ENCODE results near the gene TMEM106C. TPM values are rescaled to one million over a fixed set of nuclear protein-coding genes. Genes with fewer than 3 reads are reported as not detected.
"Not testable (repeated sequence)": the region's sequence is repeated elsewhere in the genome, so short reads cannot be mapped to it uniquely, and the experiment has no call there.

The TMEM106C gene
- total RNA-seq, 1 donor from 2014 or later, result 59.1 TPM

DNA sequence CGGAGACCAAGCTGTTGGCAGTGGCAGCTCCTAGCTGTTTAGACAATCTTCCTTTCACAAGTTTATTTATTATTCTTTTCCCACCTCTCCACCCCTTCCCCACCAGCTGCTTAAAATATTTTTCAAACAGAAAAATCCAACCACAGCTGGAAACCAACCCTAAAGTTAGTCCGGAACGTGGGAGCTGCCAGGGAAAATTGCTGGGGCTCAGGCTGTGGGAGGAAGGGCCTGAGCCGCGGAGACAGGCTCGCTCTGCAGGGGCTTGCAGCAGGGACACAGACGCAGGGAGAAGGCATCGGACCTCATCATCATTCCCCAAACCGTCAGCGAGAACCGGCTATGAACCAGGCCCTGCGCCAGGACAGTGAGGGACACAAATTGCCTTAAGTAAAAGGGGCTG lies 16.1 kb upstream of the TMEM106C start:
- FAIRE-seq (no peak), DNase-seq (ENCODE audit: low spot score in 2 of 2) (no peak)

DNA sequence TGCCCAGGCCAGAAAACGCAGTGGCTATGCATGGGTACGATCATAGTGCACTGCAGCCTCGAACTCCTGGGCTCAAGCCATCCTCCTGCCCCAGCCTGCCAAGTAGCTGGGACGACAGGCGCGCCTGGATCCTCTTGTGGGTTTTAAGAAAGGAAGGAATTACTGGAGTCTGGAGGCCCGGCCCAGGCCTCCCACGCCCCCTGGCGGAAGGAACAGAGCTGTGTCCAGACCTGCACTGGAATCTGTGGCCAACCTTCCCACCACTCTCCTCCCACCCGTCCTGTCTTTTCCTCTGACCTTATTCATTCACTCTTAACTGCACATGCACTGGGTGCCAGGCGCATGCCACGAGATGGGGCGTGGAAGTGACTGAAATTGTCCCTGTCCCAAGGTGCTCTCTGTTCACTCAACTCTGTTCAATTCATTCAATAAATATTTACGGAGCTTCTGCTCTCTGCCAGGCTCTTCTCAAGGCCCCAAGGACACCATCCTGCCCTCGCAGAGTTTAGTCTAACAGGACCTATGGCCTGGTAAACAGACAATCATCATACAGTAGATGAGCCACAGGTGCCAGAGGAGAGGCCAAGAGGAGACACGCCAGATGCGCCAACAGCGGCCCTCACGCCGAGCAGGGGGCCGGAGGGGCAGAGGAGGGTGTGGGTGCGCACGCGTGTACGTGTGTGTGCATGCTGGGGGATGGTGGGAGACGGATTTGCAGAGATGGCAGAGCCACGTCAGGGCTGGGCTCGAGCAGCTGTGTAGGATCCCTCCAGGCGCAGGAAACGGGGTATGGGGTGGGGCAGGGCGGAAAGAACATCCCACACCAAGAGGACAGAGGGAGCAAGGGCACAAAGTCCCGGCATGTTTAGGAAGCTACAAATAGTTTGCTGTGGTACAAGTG lies 13.7 kb upstream of the TMEM106C start:
- FAIRE-seq (no peak), DNase-seq (ENCODE audit: low spot score in 2 of 2) (peak; percentile 56 to 79)

DNA sequence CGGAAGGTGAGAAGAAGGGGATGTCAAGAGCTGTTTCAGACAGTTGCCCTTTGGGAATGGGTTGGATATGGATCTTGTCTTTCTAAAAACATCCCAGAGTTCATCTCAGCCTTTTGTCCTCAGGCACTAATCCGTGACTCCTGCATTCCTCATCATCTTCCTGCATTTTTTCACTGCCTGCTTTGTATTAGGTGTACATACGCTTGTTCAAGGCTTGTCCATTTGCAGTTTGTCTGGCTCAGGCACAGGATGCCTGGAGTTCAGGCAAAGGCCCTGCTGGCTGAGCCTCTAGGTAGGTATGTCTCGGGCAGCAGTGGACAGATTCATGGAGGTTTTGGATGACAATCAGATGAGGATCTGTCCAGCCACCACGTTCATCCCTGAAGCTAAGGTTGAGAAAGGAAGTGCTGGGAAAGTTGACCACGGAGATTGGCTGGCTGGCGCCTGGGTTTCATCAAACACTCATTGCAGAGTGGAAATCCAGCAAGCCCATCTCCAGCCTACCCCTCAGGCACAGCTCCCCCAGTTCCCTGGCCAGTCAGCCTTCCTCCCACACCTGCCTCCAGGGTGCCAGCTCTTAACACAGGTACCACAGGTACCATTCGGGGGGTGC lies 12.4 kb upstream of the TMEM106C start:
- no peak for FAIRE-seq

GRCh38 chr12:47954058-47954457 lies 9.3 kb upstream of the TMEM106C start:
- DNase-seq (ENCODE audit: low spot score in 2 of 2), result no peak
- no peak for FAIRE-seq

More for the DNA sequence above, 12.4 kb upstream of the TMEM106C start:
- no peak for DNase-seq (ENCODE audit: low spot score in 2 of 2)

- no peak for FAIRE-seq
- no peak for DNase-seq (ENCODE audit: low spot score in 2 of 2)
These were observed 8.8 kb upstream of the TMEM106C start for GRCh38 chr12:47954467-47955045.

- no peak for DNase-seq (ENCODE audit: low spot score in 2 of 2)
- FAIRE-seq, result no peak
These were observed 8.3 kb upstream of the TMEM106C start for GRCh38 chr12:47955059-47955458.

- FAIRE-seq; DNase-seq (ENCODE audit: low spot score in 2 of 2): not testable (repeated sequence)
These were observed 5.7 kb upstream of the TMEM106C start for GRCh38 chr12:47957671-47958070.

- DNase-seq (ENCODE audit: low spot score in 2 of 2) (no peak), FAIRE-seq (no peak)
These were observed 1.2 kb upstream of the TMEM106C start for GRCh38 chr12:47962198-47962597.

DNA sequence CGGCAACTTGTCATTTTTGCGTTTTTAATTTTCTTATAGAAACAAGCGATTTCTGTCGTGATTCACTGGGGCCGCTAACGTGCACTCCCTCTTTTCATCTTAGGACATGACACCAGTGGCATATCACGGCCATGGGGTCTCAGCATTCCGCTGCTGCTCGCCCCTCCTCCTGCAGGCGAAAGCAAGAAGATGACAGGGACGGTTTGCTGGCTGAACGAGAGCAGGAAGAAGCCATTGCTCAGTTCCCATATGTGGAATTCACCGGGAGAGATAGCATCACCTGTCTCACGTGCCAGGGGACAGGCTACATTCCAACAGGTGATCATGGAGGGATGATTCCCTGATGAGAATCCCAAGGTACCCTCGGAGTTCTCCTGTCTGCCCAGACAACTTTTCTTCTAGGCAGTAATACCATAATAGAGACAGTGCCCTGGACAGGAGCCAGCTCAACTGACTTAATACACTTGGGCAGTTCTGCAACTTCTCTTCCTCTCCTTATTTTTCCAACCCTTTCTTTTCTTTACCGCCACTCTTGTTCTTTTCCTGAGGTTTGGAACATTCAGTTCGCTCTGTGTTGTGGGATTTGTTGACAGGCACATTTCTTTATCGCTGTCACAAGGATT lies 821 bp downstream of the TMEM106C start:
- no peak for DNase-seq (ENCODE audit: low spot score in 2 of 2)
- FAIRE-seq, result no peak

- no peak for DNase-seq (ENCODE audit: low spot score in 2 of 2)
- no peak for FAIRE-seq
These were observed 2.2 kb downstream of the TMEM106C start for GRCh38 chr12:47965581-47965980.

- DNase-seq (ENCODE audit: low spot score in 2 of 2) (no peak), FAIRE-seq (no peak)
These were observed 4.3 kb downstream of the TMEM106C start for GRCh38 chr12:47967461-47968321.

DNA sequence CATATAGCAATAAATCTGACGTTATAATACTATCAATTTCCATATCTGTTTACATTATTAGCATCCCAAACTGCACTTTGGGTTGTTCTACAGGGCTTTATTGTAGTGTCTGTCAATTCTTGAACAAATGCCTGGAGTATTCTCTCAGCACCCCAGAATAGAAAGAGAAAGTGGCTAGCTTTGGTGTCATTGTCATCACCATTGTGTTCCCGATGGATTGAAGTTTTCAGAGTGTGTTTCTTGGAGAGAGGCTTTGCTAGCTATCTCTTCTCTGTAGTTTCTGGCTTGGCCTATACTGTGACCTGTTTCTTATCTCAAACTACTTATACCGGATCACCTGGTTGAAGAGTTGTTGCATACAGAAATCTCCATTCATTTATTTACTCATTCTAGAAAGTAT lies 6.4 kb downstream of the TMEM106C start:
- DNase-seq (ENCODE audit: low spot score in 2 of 2) (no peak), FAIRE-seq (no peak)

DNA sequence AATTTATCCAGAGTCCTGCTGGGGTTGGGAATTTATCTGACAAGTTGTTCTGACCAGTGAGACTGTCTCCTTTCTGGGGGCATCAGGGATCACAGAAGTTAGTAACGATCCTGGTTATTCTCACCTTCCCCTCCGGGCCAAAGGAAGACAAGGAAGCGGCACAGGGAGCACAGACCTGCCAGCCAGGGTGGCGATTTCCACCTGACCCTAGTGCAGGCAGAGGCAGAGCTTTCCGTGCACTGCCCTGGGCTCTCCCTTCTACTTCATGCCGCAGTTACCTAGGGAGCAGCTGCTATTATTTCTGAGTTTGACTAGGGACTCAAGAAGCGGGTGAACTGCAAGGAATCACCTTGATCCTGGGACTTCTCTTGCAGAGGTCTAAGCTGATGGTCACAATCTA lies 7.4 kb downstream of the TMEM106C start:
- no peak for FAIRE-seq
- DNase-seq (ENCODE audit: low spot score in 2 of 2), result no peak

GRCh38 chr12:47972895-47973294 lies 9.5 kb downstream of the TMEM106C start:
- no peak for FAIRE-seq

DNA sequence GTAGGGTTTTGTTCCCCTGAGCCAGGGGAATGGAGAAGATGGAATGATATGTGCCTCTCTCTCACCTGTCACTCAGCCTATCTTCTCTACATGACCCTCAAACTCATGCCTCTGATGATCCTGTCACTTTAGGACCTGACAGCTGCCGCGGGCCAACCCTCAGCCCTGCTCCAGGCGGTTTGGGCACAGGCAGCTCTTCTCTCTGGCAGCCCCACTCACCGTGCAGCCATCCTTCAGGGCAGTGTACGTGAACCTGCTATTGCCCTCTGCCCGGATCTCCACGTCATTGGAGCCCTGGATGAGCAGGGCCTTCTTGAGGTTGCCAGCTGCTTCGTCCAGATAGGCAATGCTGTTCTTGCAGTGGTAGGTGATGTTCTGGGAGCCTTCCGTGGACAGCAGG lies 10.5 kb downstream of the TMEM106C start:
- FAIRE-seq (no peak), DNase-seq (ENCODE audit: low spot score in 2 of 2) (no peak)

More at GRCh38 chr12:47972895-47973294, 9.5 kb downstream of the TMEM106C start:
- DNase-seq (ENCODE audit: low spot score in 2 of 2), result no peak

DNA sequence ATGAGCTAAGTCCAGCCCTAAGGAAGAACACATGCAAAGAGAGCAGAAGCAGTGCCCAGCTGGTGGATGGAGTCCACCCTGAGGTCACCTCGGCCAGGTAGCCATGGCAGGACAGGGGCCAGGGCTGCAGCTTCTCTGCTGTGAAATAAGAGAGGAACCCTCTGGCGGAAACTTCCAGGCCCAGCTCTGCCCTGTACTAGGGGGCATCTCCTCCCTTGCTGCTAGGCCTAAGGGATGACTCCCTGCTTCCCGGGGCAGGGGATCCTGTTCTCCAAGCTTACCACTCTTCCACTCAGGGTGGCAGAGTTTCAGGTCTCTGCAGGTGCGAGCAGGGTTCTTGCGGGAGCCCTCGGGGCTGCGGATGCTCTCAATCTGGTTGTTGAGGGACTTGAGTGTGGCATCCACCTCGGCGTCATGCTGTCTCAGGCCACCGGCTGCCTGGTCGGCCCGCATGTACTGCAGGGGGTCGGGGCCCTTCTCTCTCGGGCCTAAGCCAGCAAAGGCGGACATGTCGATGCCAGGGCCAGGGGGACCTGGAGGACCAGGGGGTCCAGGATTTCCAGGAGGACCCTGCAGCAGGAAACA lies 11.7 kb downstream of the TMEM106C start:
- DNase-seq (ENCODE audit: low spot score in 2 of 2), result no peak
- no peak for FAIRE-seq

- no peak for FAIRE-seq
- no peak for DNase-seq (ENCODE audit: low spot score in 2 of 2)
These were observed 12.4 kb downstream of the TMEM106C start for GRCh38 chr12:47975816-47976215.

DNA sequence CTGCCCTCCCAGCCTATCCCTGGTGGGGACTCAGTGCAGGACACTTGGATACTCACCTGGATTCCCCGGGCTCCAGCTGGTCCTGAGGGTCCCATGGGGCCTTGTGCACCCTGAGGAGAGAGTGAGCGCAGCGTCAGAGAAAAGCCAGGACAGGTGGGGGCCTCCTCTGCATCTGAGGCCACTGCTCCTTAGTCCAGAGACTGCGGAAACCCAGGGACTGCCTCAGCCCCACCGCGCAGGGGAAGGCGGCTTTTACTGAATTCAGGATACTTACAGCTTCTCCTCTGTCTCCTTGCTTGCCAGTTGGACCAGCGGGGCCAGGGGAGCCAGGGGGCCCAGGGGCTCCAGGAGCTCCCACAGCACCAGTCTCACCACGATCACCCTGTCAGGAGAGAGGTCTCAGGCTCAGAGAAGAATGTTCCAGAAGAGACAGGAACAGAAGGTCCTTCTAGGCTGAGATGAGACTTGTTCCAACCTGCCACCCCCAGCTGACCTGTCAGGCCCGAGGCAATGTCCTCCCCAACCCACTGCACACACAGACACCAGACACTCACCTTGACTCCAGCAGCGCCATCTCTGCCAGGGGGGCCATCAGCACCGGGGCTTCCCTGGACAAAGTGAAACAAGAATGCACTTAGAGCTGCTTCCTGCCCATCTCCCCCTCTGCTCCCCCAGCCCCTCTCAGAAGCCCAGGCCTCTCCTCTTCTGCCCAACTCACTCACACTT lies 13.8 kb downstream of the TMEM106C start:
- DNase-seq (ENCODE audit: low spot score in 2 of 2) (no peak), FAIRE-seq (no peak)

Measured in frontal cortex (tissue), 4 donors.